ENCODE results near the gene DNAJB14. TPM values are rescaled to one million over a fixed set of nuclear protein-coding genes. Genes with fewer than 3 reads are reported as not detected.

DNAJB14 gene
- total and polyA plus RNA-seq, 8 donors = 3.4 to 78.0 (median 10.4) TPM

DNA sequence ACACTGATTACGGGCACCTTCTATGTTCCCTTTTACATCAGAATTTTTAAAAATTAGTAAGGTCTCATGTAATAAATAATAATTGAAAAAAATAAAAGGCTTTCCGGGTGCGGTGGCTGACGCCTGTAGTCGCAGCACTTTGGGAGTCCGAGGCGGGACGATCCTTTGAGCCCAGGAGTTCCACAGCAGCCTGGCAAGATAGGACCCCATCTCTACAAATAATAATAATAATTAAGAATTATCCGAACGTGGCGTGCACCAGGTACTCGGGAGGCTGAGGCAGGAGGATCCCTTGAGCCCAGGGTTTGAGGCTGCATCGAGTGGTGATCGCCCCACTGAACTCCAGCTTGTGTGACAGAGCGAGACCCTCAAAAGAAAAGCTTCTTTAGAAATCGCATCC is 51.4 kb downstream of the DNAJB14 start:
- Histone ChIP-seq H3K4me1 (peaks cover 15 to 47% (median 39%) of the 10 kb centered on the region in 4 donors), H3K4me3 (peak overlapping the region; percentile 85 to 95 (median 92)), H3K36me3 (peaks cover 0 to 12% (median 7%) of the 10 kb centered on the region in 4 donors), H3K27me3 (no peaks in the 10 kb centered on the region), H3K27ac (peak overlapping the region; percentile 66 to 92 (median 87)), H3K9me3 (no peaks in the 10 kb centered on the region)
- no peak for DNase-seq
- 90 to 96% (median 96%) methylated on average over 16 of the region's 16 CpGs for WGBS, 5 donors
- intact Hi-C loops (cut with DNase I; ENCODE audit: low total_unique reads) = loop anchor here (10.0 kb wide), 1 partner anchor 50 kb away; the partner anchor contains the start of gene DNAJB14
- TF ChIP-seq EP300 (IDR thresholded peaks at IDR 0.05) (no peak), POLR2A (IDR thresholded peaks at IDR 0.05) (no peak), POLR2AphosphoS5 (IDR thresholded peaks at IDR 0.05) (no peak)
- TF ChIP-seq, protein P1, sequence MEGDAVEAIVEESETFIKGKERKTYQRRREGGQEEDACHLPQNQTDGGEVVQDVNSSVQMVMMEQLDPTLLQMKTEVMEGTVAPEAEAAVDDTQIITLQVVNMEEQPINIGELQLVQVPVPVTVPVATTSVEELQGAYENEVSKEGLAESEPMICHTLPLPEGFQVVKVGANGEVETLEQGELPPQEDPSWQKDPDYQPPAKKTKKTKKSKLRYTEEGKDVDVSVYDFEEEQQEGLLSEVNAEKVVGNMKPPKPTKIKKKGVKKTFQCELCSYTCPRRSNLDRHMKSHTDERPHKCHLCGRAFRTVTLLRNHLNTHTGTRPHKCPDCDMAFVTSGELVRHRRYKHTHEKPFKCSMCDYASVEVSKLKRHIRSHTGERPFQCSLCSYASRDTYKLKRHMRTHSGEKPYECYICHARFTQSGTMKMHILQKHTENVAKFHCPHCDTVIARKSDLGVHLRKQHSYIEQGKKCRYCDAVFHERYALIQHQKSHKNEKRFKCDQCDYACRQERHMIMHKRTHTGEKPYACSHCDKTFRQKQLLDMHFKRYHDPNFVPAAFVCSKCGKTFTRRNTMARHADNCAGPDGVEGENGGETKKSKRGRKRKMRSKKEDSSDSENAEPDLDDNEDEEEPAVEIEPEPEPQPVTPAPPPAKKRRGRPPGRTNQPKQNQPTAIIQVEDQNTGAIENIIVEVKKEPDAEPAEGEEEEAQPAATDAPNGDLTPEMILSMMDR (IDR thresholded peaks at IDR 0.05) = no peak

DNA sequence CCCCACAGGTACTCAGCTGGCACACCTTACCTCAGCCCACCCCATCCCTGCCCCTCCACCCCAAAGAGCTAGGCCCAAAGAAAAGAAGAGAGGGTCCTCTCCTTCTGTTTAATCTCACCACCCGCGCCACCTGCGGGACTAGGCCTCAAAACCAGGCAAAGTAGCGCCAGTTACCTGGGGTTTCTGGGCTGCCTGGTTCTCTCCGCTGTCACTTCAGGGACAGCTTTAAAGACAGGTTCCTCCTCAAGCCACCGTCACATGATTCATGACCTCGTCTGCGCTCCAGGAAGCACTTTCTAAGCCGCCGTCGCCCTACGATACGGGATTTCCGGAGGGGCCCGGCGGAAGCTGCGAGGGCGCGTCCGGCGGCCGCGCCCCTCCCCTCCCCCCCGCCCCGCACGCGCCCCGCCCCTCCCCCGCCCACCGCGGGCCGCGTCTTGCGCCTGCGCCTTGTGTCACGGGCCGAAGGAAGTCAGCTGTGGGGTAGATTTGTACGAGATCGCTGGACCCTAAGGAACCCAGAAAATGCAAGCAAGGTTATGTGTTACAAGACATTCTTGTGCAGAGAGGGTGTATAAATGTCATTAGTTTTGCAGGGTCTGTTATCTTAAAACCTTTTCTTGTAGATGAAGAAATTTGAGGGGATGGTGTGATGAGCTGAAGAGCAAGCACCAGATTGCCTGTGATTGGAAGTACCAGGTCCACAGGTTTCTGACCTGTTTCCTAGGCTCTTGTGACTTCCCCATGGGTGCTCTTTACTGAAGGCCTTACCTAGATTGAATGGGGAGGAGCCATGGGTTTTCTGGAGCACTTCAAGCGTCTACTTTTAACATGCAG is 52.0 kb downstream of the DNAJB14 start, which contains the start of gene LAMTOR3:
Gene LAMTOR3, minus strand, starts transcription at position 267 of the 837 bp plus-strand sequence. CDS start 464 bp downstream, outside the sequence.
- peak; percentile 91 to 97 for DNase-seq
- Histone ChIP-seq H3K4me1 (peaks cover 15 to 53% (median 42%) of the 10 kb centered on the region in 4 donors), H3K27ac (peak within 1 kb of the TSS; percentile 79 to 92 (median 88)), H3K36me3 (peaks cover 0 to 10% (median 7%) of the 10 kb centered on the region in 4 donors), H3K9me3 (no peaks in the 10 kb centered on the region), H3K27me3 (no peaks in the 10 kb centered on the region), H3K4me3 (peak within 1 kb of the TSS; percentile 85 to 95 (median 92))
- intact Hi-C loops (cut with DNase I; ENCODE audit: low total_unique reads) = loop anchor here (10.0 kb wide), 1 partner anchor 50 kb away; the partner anchor contains the start of gene DNAJB14
- WGBS, 5 donors = 2 to 14% (median 3%) methylated on average over 6 to 40 of the region's 40 CpGs
- TF ChIP-seq, protein P1 (IDR thresholded peaks at IDR 0.05) = no peak
- peak; percentile 68 to 88 (median 81) for TF ChIP-seq POLR2AphosphoS5 (IDR thresholded peaks at IDR 0.05)

DNA sequence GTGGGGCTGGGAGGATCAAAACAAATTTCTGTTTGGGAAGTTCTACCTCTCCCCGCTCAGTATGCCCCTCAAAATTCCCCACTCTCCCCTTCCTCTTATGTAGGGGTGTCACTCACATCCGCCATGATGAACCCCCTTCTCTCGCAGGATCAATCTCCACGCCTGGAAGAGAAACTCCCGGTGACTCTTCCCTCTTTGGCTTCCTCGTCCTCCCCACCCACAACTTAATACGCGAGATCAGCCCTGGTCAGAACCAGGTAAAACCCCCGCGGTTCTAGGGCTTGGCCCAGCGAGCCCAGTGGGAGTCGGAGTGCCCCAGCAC is 52.6 kb downstream of the DNAJB14 start:
- TF ChIP-seq POLR2A (IDR thresholded peaks at IDR 0.05) = no peak
- TF ChIP-seq, protein P1 (IDR thresholded peaks at IDR 0.05) = no peak
- no peak for TF ChIP-seq EP300 (IDR thresholded peaks at IDR 0.05)
- no peak for TF ChIP-seq POLR2AphosphoS5 (IDR thresholded peaks at IDR 0.05)
- Histone ChIP-seq H3K4me3 (peak overlapping the region; percentile 85 to 95 (median 92)), H3K9me3 (no peaks in the 10 kb centered on the region), H3K4me1 (peaks cover 15 to 59% (median 45%) of the 10 kb centered on the region in 4 donors), H3K27me3 (no peaks in the 10 kb centered on the region), H3K27ac (peak overlapping the region; percentile 79 to 92 (median 88)), H3K36me3 (peaks cover 0 to 14% (median 11%) of the 10 kb centered on the region in 4 donors)
- WGBS, 5 donors = 0 to 2% (median 1%) methylated on average over 12 of the region's 12 CpGs
- intact Hi-C loops (cut with DNase I; ENCODE audit: low total_unique reads) = loop anchor here (10.0 kb wide), 1 partner anchor 51 kb away; the partner anchor contains the start of gene DNAJB14
- DNase-seq = no peak

DNA sequence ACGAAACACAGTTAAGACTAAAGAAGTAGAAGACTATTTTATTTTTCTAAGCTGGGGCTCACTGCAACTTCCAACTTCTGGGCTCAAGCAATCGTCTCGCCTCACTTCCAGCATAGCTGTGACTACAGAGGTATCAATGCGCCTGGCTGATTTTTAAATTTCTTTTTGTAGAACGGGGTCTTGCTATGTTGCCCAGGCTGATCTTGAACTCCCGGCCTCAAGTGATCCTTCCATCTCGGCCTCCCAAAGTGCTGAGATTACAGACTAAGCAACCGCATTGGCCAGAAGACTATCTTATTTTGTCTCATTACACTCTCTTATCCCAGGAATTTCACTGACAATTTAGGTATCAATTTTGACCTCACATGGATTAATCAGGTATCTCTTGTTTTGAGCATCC is 53.4 kb downstream of the DNAJB14 start:
- Histone ChIP-seq H3K36me3 (peaks cover 0 to 10% (median 8%) of the 10 kb centered on the region in 4 donors), H3K27ac (peak overlapping the region in 1 of 5 donors; percentile 92), H3K4me3 (peak overlapping the region in 2 of 4 donors; percentile 92 to 95), H3K9me3 (no peaks in the 10 kb centered on the region), H3K27me3 (no peaks in the 10 kb centered on the region), H3K4me1 (peaks cover 15 to 63% (median 47%) of the 10 kb centered on the region in 4 donors)
- TF ChIP-seq EP300 (IDR thresholded peaks at IDR 0.05) (no peak), POLR2AphosphoS5 (IDR thresholded peaks at IDR 0.05) (no peak), POLR2A (IDR thresholded peaks at IDR 0.05) (no peak)
- TF ChIP-seq, protein P1 (IDR thresholded peaks at IDR 0.05) = no peak
- 95 to 97% (median 96%) methylated on average over 8 of the region's 8 CpGs for WGBS, 5 donors
- DNase-seq = no peak
- intact Hi-C loops (cut with DNase I; ENCODE audit: low total_unique reads) = loop anchor here (10.0 kb wide), 1 partner anchor 52 kb away; the partner anchor contains the start of gene DNAJB14

Data from stomach (tissue), 9 donors.